Endothelial cell (in vitro differentiated cells): ENCODE results near the gene GSN. TPM values are rescaled to one million over a fixed set of nuclear protein-coding genes. Genes with fewer than 3 reads are reported as not detected.

Experiments
- DNase-seq: peaks from one replicate; pipeline ENCODE4 v3.0.0; 2021; ENCODE audit warnings: low spot score
- H3K27ac Mint-ChIP-seq: one replicate; pipeline ENCODE4 v1.8.0; 2021; ENCODE audit warnings: mixed read lengths, inconsistent platforms; ENCODE audit not compliant: unreplicated experiment
- H3K27me3 Mint-ChIP-seq: one replicate; pipeline ENCODE4 v1.8.0; 2021; ENCODE audit warnings: mild to moderate bottlenecking, moderate library complexity, mixed read lengths, inconsistent platforms; ENCODE audit not compliant: unreplicated experiment
- H3K36me3 Mint-ChIP-seq: one replicate; pipeline ENCODE4 v1.8.0; 2021; ENCODE audit warnings: mild to moderate bottlenecking, low read depth, mixed read lengths, inconsistent platforms; ENCODE audit not compliant: unreplicated experiment
- H3K4me1 Mint-ChIP-seq: one replicate; pipeline ENCODE4 v1.8.0; 2021; ENCODE audit warnings: mild to moderate bottlenecking, mixed read lengths, inconsistent platforms; ENCODE audit not compliant: unreplicated experiment
- H3K4me3 Mint-ChIP-seq: one replicate; pipeline ENCODE4 v1.8.0; 2021; ENCODE audit warnings: mild to moderate bottlenecking, mixed read lengths, inconsistent platforms; ENCODE audit not compliant: unreplicated experiment
- H3K9me3 Mint-ChIP-seq: one replicate; pipeline ENCODE4 v1.8.0; 2021; ENCODE audit warnings: mixed read lengths, inconsistent platforms; ENCODE audit not compliant: unreplicated experiment
- total RNA-seq: library from RNA; stranded (reverse); fragmentation: NEBNext Ultra II Directional; extraction: Animal tissue kit (Norgen Biotek cat#: 25700); gene quantifications from one replicate; pipeline ENCODE4 v1.2.1, GENCODE V29; 2021; ENCODE audit not compliant: unreplicated experiment
- TF ChIP-seq, protein P1 (sequence below): fragments of 200-600 bp; sonication (generic); IDR thresholded peaks from one replicate; pipeline ENCODE4 v1.5.0; 2021; ENCODE audit warnings: antibody characterized with exemption; ENCODE audit not compliant: unreplicated experiment

Gene GSN
- total RNA-seq, 1 donor from 2014 or later: 205 TPM

DNA sequence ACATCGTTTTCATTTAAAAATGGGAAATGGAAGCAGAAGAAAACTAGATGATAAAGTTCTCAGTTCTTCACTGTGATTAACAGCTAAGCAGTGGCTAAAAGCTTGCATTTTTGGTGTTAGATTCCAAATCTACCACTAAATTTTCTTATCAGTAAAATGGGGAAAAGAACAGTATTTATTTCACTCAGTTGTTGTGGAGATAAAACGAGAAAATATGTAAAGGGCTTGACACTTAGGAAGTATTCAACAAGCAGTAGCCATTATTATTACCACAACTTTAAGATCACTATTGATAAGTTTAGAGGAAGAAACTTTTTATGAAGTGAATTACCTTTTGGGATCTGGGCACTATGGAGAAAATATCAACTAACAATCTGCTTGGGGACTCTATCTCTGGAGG is 97.6 kb downstream of the GSN start:
- Mint-ChIP-seq H3K4me3 (no peak overlapping the region), H3K4me1 (peaks cover 2% of the 10 kb centered on the region), H3K27ac (no peak overlapping the region), H3K27me3 (peaks cover 2% of the 10 kb centered on the region), H3K9me3 (no peaks in the 10 kb centered on the region), H3K36me3 (no peaks in the 10 kb centered on the region)
- DNase-seq: no peak
- TF ChIP-seq, protein P1, sequence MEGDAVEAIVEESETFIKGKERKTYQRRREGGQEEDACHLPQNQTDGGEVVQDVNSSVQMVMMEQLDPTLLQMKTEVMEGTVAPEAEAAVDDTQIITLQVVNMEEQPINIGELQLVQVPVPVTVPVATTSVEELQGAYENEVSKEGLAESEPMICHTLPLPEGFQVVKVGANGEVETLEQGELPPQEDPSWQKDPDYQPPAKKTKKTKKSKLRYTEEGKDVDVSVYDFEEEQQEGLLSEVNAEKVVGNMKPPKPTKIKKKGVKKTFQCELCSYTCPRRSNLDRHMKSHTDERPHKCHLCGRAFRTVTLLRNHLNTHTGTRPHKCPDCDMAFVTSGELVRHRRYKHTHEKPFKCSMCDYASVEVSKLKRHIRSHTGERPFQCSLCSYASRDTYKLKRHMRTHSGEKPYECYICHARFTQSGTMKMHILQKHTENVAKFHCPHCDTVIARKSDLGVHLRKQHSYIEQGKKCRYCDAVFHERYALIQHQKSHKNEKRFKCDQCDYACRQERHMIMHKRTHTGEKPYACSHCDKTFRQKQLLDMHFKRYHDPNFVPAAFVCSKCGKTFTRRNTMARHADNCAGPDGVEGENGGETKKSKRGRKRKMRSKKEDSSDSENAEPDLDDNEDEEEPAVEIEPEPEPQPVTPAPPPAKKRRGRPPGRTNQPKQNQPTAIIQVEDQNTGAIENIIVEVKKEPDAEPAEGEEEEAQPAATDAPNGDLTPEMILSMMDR: no peak

DNA sequence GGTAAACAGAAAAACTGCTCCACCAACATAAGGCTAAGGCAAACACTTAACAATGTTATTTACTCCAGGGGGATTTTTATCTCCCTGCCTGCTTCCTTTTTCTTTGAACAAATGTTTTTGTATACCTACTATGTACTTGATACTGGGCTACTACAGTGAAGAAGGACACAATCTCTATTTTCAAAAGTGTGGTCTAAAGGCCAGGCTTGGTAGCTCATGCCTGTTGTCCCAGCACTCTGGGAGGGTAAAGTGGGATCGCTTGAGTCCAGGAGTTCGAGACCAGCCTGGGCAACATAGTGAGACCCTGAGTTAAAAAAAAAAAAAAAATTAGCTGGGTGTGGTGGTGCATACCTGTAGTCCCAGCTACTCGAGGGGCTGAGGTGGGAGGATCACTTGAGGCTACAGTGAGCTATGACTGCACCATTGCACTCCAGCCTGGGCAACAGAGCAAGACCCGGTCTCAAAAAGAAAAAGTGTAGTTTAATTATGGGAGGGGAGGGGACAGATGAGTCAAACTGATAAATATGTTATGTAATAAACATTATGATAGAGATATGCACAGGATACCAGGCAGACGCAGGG is 98.7 kb downstream of the GSN start:
- Mint-ChIP-seq H3K27me3 (peaks cover 2% of the 10 kb centered on the region), H3K36me3 (no peaks in the 10 kb centered on the region), H3K4me3 (no peak overlapping the region), H3K27ac (no peak overlapping the region), H3K9me3 (no peaks in the 10 kb centered on the region), H3K4me1 (peaks cover 2% of the 10 kb centered on the region)
- DNase-seq: no peak
- TF ChIP-seq, protein P1: no peak

DNA sequence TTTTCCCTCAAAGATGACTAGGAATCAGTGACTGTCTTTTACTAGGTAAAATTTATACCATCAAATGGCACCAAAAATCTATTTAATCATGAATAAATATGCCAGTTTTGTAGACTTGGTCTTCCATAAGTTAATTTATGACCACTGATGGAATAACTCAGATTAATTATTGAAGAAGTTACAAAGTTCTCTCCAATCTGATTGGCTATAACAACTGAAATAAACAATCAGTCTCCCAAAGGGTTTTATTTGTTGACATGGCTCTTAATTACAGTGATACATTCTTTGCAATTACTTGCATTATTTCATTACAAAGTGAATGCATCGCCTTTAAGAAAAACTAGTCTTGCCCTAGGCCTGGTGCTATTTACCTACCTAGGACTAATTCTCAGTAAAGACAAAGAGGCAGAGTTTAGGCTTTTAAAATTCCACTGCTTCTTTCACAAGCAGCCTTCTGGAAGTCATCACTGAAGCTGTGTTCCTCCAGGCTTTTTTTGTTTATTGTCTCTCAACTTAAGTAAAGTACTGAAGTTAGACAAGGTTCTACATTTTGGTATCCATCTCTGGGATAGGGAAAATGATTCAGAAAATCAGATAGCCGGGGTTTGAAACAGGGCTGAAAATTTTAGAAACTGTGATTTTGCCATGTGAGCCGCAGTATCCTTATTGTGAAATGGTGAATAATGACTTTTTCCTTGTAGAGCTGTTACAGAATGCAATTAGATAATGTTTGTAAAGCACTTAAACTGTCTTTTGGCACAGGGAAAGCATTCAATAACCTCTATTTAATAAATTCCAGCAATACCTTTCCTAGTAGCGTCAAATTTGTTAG is 99.6 kb downstream of the GSN start:
- Mint-ChIP-seq H3K36me3 (no peaks in the 10 kb centered on the region), H3K4me3 (no peak overlapping the region), H3K27me3 (peaks cover 2% of the 10 kb centered on the region), H3K9me3 (no peaks in the 10 kb centered on the region), H3K4me1 (peaks cover 5% of the 10 kb centered on the region), H3K27ac (no peak overlapping the region)
- TF ChIP-seq, protein P1: no peak
- no peak for DNase-seq

DNA sequence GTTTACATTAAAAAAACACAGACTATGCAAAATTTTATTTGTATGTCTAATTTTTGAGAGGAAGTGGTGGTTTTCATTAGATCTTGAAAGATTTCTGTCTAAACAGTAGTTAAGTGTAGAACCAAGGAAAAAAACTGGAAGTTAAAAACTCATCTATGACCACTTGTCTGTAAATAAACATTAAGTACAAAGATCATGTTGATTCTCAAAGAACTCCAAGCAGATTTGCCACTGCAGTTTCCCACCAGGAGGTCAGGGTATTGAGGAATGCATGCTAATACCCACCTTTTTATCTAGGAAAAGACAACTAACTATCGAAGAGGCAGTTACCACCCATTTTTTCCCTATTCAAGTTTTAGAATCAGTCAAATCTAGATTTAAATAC is 100.2 kb downstream of the GSN start:
- Mint-ChIP-seq H3K27ac (no peak overlapping the region), H3K36me3 (no peaks in the 10 kb centered on the region), H3K4me3 (no peak overlapping the region), H3K4me1 (peaks cover 5% of the 10 kb centered on the region), H3K27me3 (peaks cover 2% of the 10 kb centered on the region), H3K9me3 (no peaks in the 10 kb centered on the region)
- TF ChIP-seq, protein P1: no peak
- DNase-seq: no peak

DNA sequence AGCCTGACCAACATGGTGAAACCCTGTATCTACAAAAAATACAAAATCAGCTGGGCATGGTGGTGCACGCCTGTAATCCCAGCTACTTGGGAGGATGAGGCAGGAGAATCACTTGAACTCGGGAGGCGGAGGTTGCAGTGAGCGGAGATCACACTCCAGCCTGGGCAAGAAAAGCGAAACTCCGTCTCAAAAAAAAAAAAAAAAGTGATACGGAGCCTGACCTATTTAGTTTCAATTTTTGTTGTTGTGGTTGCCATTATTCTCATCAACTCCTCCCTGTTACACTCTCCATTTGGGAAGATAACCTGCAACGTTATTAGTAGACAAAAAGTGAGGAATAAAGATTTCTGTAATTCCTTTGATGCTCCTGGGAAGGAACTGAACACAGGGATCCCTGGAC is 100.8 kb downstream of the GSN start:
- TF ChIP-seq, protein P1: no peak
- no peak for DNase-seq
- peaks cover 5% of the 10 kb centered on the region for H3K4me1 Mint-ChIP-seq
- no peaks in the 10 kb centered on the region for H3K36me3 Mint-ChIP-seq
- H3K4me3 Mint-ChIP-seq: peak overlapping the region; percentile 79
- H3K27me3 Mint-ChIP-seq: peaks cover 2% of the 10 kb centered on the region
- no peaks in the 10 kb centered on the region for H3K9me3 Mint-ChIP-seq
- no peak overlapping the region for H3K27ac Mint-ChIP-seq
